Heart right ventricle (tissue), 16 donors: ENCODE data around the gene PXYLP1. TPM values are rescaled to one million over a fixed set of nuclear protein-coding genes. Genes with fewer than 3 reads are reported as not detected.
"Not testable (repeated sequence)": the region's sequence is repeated elsewhere in the genome, so short reads cannot be mapped to it uniquely, and the experiment has no call there.

Experiments
- ATAC-seq, 8 donors: fragments of 200-7000 bp; cut with Tn5 transposase; one replicate each; pipeline ENCODE4 v1.9.1; 2020; ENCODE audit warnings: mild to moderate bottlenecking in 8 of 8, moderate library complexity in 8 of 8, moderate number of reproducible peaks in 1 of 8
- DNase-seq, 2 donors: peaks; one replicate each; pipeline ENCODE4 v3.0.0-alpha.2; 2020
- H3K27ac ChIP-seq, 10 donors: fragments of 200-600 bp; sonication (generic) in 2 of 10; one replicate each; pipeline versions ENCODE4 v1.5.0 to v1.8.0; 2020 to 2022; ENCODE audit warnings: mild to moderate bottlenecking in 3 of 10
- H3K27me3 ChIP-seq, 7 donors: fragments of 200-600 bp; one replicate each; pipeline ENCODE4 v1.8.0; 2021 to 2022; ENCODE audit warnings: mild to moderate bottlenecking in 2 of 7
- H3K36me3 ChIP-seq, 9 donors: fragments of 200-600 bp; sonication (generic) in 1 of 9; one replicate each; pipeline versions ENCODE4 v1.5.0 to v1.8.0; 2020 to 2022; ENCODE audit warnings: mild to moderate bottlenecking in 2 of 9
- H3K4me1 ChIP-seq, 9 donors: fragments of 200-600 bp; sonication (generic) in 1 of 9; one replicate each; pipeline versions ENCODE4 v1.5.0 to v1.8.0; 2020 to 2022; ENCODE audit warnings: mild to moderate bottlenecking in 4 of 9
- H3K4me3 ChIP-seq, 10 donors: fragments of 200-600 bp; sonication (generic) in 2 of 10; one replicate each; pipeline versions ENCODE4 v1.5.0 to v1.8.0; 2020 to 2022; ENCODE audit warnings: mild to moderate bottlenecking in 7 of 10, moderate library complexity in 2 of 10
- H3K9me3 ChIP-seq, 11 donors: fragments of 200-600 bp in 10 of 11; sonication (generic) in 2 of 11; one replicate each; pipeline versions ENCODE4 v1.5.0 to v1.8.0; 2013 to 2022; ENCODE audit warnings: mild to moderate bottlenecking in 2 of 11, control low read depth in 1 of 11, moderate library complexity in 1 of 11
- WGBS, 2 donors: extraction: QIAGEN DNeasy Blood & Tissue Kit; methylation state at CpG; one replicate each; pipeline ENCODE4 v1.1.7; 2013; ENCODE audit warnings: inconsistent platforms in 1 of 2; 5-methylcytosine and 5-hydroxymethylcytosine counted together
- intact Hi-C, 10 donors: fragments of 100-400 bp; cut with DNase I; formaldehyde crosslinking; loops; one replicate each; pipeline versions ENCODE4 v1.11.1 to v1.14.2; 2022
- polyA plus RNA-seq, 2 donors: library from polyadenylated mRNA; stranded (reverse); fragments of 200-250 nt; gene quantifications; one replicate each; pipeline ENCODE4 v1.2.3, GENCODE V29; 2013
- total RNA-seq, 10 donors: library from RNA; stranded (reverse); fragmentation: NEBNext Ultra II Directional in 3 of 10; extraction: Animal tissue kit (Norgen Biotek cat#: 25700) in 3 of 10; gene quantifications; one replicate each; pipeline versions ENCODE4 v1.2.1 to v1.2.4, GENCODE V29; 2021 to 2023
- TF ChIP-seq, protein P1 (sequence below), 9 donors: fragments of 200-600 bp; sonication (generic) in 2 of 9; IDR thresholded peaks; one replicate each; pipeline versions ENCODE4 v1.5.0 to v1.8.0; 2021 to 2022; ENCODE audit warnings: antibody characterized with exemption in 9 of 9, mild to moderate bottlenecking in 5 of 9, moderate library complexity in 1 of 9
- donor health status: Arrhythmogenic right ventricular cardiomyopathy.
- donor health status: ischemic (EF 13 %, LVEDD 7.1; RV severe dilation, severe dysfunction).
- donor health status: healthy with polysubstance abuse.
- donor health status: DM: no; HTN: yes; CAD: no.
- donor health status: DM: no; HTN: no; CAD: no.
- donor health status: ischemic (EF 25% LVEDD 6.9; RV normal size, moderate dysfunction).
- donor health status: ischemic (EF 25% LVEDD 5.7; RV mildly dilated, moderate dysfunction).
- donor health status: healthy.
- donor health status: DM: yes; HTN: yes; CAD: no.
- donor health status: Ischemic cardiomyopathy.
- donor health status: ischemic (EF 35%, LVEDD 5.7; RV mildly dilated, moderate dysfunction).
- donor health status: nonischemic (EF 11% LVEDD 7.7; RV severe dilation, severe dysfunction).
- donor health status: DM: yes; HTN: yes; CAD: no.
- donor health status: PGD.
- donor health status: ischemic (EF 29% LVEDD 5.4; RV normal size, mild dysfunction).
- donor health status: nonischemic (EF 23%, LVEDD 6.1; RV moderate dilation, normal function).

PXYLP1 gene
- total and polyA plus RNA-seq, 12 donors, result 8.7 to 33.5 (median 17.9) TPM

DNA sequence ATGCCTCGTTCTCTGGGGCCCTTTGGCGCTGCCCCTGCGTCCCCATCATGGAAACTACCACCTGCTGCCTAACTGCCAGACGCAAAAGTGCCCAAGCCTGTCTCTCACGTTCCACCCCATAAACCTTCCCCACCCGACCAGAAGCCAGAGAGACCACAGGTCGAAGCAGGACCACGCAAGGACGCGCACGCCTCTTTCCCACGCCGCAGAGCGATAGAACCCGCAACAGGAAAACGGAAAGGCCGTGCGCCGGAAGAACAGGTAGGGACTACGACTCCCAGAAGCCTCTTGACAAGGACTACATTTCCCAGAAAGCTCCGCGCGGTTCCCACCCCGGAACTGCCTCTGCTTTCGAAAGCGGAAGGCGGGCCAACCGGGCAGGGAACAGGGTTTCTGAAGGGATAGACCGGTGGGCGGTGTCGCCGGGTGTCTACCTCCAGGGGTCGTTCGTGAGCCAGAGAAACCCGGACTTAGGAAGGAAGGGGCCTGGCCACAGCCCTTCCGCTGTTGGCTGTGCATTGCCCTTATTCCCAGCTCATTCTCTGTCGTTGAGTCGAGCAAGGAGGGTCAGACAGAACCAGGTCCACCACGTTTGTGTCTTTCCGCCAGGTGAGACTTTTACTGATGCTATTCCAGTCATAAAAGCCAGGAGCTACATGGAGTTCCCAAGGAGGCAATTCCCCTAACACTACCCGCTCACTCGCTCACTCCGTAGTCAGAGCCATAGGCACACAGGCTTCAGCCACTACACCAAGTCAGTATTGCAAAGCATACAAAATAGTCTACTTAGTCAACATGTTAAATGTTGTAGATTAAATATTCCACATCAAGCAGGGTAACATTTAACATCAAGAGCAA lies 80.1 kb downstream of the PXYLP1 start:
- Histone ChIP-seq H3K27me3 (no peaks in the 10 kb centered on the region), H3K36me3 (no peaks in the 10 kb centered on the region), H3K27ac (peak overlapping the region; percentile 19 to 89 (median 86)), H3K9me3 (no peaks in the 10 kb centered on the region), H3K4me3 (peak overlapping the region; percentile 42 to 79 (median 72)), H3K4me1 (peaks cover 4 to 26% (median 16%) of the 10 kb centered on the region in 9 donors)
- ATAC-seq (peak; percentile 97 to 100 (median 99)), DNase-seq (peak; percentile 98 to 99)
- intact Hi-C loops, result loop anchor here in 9 of 10 donors (2.0 to 10.0 kb wide), 11 partner anchors 41 to 253 kb away; partner anchors contain the start of gene ZBTB38 (in 1 of the 9)
- TF ChIP-seq, protein P1, sequence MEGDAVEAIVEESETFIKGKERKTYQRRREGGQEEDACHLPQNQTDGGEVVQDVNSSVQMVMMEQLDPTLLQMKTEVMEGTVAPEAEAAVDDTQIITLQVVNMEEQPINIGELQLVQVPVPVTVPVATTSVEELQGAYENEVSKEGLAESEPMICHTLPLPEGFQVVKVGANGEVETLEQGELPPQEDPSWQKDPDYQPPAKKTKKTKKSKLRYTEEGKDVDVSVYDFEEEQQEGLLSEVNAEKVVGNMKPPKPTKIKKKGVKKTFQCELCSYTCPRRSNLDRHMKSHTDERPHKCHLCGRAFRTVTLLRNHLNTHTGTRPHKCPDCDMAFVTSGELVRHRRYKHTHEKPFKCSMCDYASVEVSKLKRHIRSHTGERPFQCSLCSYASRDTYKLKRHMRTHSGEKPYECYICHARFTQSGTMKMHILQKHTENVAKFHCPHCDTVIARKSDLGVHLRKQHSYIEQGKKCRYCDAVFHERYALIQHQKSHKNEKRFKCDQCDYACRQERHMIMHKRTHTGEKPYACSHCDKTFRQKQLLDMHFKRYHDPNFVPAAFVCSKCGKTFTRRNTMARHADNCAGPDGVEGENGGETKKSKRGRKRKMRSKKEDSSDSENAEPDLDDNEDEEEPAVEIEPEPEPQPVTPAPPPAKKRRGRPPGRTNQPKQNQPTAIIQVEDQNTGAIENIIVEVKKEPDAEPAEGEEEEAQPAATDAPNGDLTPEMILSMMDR (IDR thresholded peaks at IDR 0.05), result peak; percentile 57 to 93 (median 80)
- 4% methylated on average over 43 of the region's 43 CpGs for WGBS, 2 donors

DNA sequence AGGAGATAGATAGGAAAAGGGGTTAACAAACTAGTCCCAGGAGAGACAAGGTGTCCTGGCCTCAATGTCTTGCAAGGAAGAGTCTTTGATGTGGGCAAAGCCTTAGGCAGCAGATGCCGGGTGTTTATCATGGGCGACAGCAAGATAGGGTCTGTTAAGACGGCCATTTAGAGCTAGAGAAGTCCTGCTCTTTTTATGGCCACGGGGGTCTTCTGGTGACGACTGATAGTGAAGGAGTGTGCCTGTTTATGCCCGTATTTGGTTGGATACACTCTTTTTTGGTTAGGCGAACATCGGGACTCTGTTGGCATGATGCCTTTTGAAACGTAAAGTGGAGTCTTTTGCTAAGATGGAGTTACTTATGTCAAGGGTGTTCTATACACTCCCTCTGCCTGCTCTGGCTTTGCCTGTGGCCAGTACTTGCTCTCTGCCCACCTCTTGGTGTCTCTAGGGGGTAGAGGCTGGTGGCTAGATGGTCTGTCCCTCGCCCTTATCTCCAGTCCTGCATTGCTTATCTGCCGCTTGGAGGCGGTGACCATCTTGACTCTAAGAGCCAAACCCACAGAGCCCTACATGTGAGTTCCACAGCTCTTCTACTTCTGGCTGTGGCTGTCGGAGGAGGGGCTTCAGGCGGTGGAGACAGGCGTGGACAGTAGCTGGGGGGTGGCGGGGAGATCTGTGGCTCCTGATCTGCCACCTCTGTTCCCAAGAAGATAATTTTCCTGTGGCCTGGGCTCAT lies 80.9 kb downstream of the PXYLP1 start:
- 86 to 87% methylated on average over 16 of the region's 16 CpGs for WGBS, 2 donors
- intact Hi-C loops, result loop anchor here in 8 of 10 donors (2.0 to 10.0 kb wide), 9 partner anchors 40 to 252 kb away; no protein-coding TSS in a partner anchor
- TF ChIP-seq, protein P1 (IDR thresholded peaks at IDR 0.05), result no peak
- ATAC-seq (peak in 1 of 8 donors; percentile 6), DNase-seq (no peak)
- H3K9me3 ChIP-seq, result no peaks in the 10 kb centered on the region
- H3K27me3 ChIP-seq, result no peaks in the 10 kb centered on the region
- no peaks in the 10 kb centered on the region for H3K36me3 ChIP-seq
- H3K4me1 ChIP-seq, result peaks cover 4 to 26% (median 16%) of the 10 kb centered on the region in 9 donors
- peak overlapping the region; percentile 42 to 76 (median 70) for H3K4me3 ChIP-seq
- H3K27ac ChIP-seq, result peak overlapping the region in 9 of 10 donors; percentile 70 to 89 (median 87)

DNA sequence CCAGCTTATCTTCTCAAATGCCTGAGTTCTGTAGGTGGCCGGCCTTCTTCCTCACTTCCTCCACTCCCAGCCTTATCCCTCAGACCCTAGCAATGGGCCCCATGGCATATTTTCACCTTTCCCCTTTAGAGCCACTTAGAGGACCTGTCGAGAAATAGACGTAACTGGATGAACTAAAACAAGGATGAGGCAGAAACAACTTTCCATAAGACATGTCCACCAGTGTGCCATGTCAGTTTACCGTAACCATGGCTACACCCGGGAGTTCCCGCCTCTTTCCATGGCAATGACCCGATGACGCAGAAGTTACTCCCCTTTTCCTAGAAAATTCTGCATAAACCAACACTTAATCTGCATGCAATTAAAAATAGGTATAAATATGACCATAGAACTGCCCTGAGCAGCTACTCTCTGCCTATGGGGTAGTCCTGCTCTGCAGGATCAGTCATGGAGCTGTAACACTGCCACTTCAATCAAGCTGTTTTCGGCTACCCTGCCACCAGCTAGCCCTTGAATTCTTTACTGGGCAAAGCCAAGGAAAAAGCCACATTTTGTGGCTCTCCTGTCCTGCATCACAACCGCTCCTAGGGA lies 81.6 kb downstream of the PXYLP1 start:
- intact Hi-C loops, result loop anchor here in 8 of 10 donors (2.0 to 10.0 kb wide), 9 partner anchors 39 to 252 kb away; no protein-coding TSS in a partner anchor
- DNase-seq (no peak), ATAC-seq (no peak)
- 96 to 97% methylated on average over 10 of the region's 10 CpGs for WGBS, 2 donors
- Histone ChIP-seq H3K4me3 (no peak overlapping the region), H3K4me1 (peaks cover 4 to 25% (median 16%) of the 10 kb centered on the region in 9 donors), H3K9me3 (no peaks in the 10 kb centered on the region), H3K27ac (peak overlapping the region in 1 of 10 donors; percentile 89), H3K36me3 (no peaks in the 10 kb centered on the region), H3K27me3 (no peaks in the 10 kb centered on the region)
- TF ChIP-seq, protein P1 (IDR thresholded peaks at IDR 0.05), result no peak

GRCh38 chr3:141314415-141314814 lies 82.8 kb downstream of the PXYLP1 start:
- not testable (repeated sequence) for H3K27ac ChIP-seq, H3K36me3 ChIP-seq, H3K4me3 ChIP-seq, H3K9me3 ChIP-seq, ATAC-seq, H3K27me3 ChIP-seq, DNase-seq
- H3K4me1 ChIP-seq, result peaks cover 4 to 18% (median 16%) of the 10 kb centered on the region in 9 donors
- WGBS, 2 donors, result 90 to 93% methylated on average over 4 of the region's 4 CpGs
- intact Hi-C loops, result loop anchor here in 6 of 10 donors (5.0 to 10.0 kb wide), 7 partner anchors 38 to 250 kb away; no protein-coding TSS in a partner anchor
